MM.1S (cell line): ENCODE measurements around the gene XRCC4.

Experiments
- CTCF ChIP-seq: fragments of 300-600 bp; sonication (generic); IDR thresholded peaks from 2 replicates; pipeline ENCODE4 v1.5.1; 2016; ENCODE audit warnings: antibody characterized with exemption, low read length, mixed read lengths
- EZH2 ChIP-seq: fragments of 300-600 bp; sonication (generic); optimal IDR thresholded peaks from 2 replicates; pipeline ENCODE3; 2017; ENCODE audit warnings: low read depth, mild to moderate bottlenecking, antibody characterized with exemption, low read length, mixed read lengths

- no peak for TF ChIP-seq EZH2
- TF ChIP-seq CTCF, result no peak
Measured at GRCh38 chr5:83396662-83397061, 319.3 kb downstream of the XRCC4 start.
